Tibial artery (tissue), 4 donors: Measurements from ENCODE around the gene TTC38.
"Not testable (repeated sequence)": the region's sequence is repeated elsewhere in the genome, so short reads cannot be mapped to it uniquely, and the experiment has no call there.

Experiments used
- DNase-seq, 2 donors: peaks; one replicate each; pipeline ENCODE4 v3.0.0-alpha.2; 2019
- H3K27ac ChIP-seq, 2 donors: fragments of 200-600 bp; sonication (generic) in 1 of 2; 1 replicate in 1 of 2; 2 replicates in 1 of 2; pipeline ENCODE4 v1.5.1; 2018 to 2019; ENCODE audit warnings: mild to moderate bottlenecking in 1 of 2
- H3K27me3 ChIP-seq, 2 donors: fragments of 200-600 bp; sonication (generic) in 1 of 2; one replicate each; pipeline versions ENCODE4 v1.5.1 to v1.6.0; 2016 to 2019
- H3K36me3 ChIP-seq, 3 donors: fragments of 200-600 bp; sonication (generic) in 2 of 3; one replicate each; pipeline ENCODE4 v1.5.1; 2016 to 2019; ENCODE audit warnings: mild to moderate bottlenecking in 2 of 3
- H3K4me1 ChIP-seq, 4 donors: fragments of 200-600 bp; sonication (generic) in 2 of 4; 1 replicate in 3 of 4; 2 replicates in 1 of 4; pipeline ENCODE4 v1.5.1; 2016 to 2019
- H3K4me3 ChIP-seq, 2 donors: fragments of 200-600 bp; sonication (generic) in 1 of 2; 1 replicate in 1 of 2; 2 replicates in 1 of 2; pipeline ENCODE4 v1.5.1; 2018 to 2019; ENCODE audit warnings: mild to moderate bottlenecking in 2 of 2
- H3K9me3 ChIP-seq, 3 donors: fragments of 200-600 bp; sonication (generic) in 1 of 3; one replicate each; pipeline ENCODE4 v1.5.1; 2016 to 2019
- CTCF ChIP-seq, 2 experiments: fragments of 200-600 bp in 1 of 2; fragments of 450-650 bp in 1 of 2; IDR thresholded peaks; one replicate each; pipeline ENCODE4 v1.5.1; 2017 to 2019; ENCODE audit warnings: antibody characterized with exemption in 2 of 2, mild to moderate bottlenecking in 1 of 2, moderate library complexity in 1 of 2
- intact Hi-C: fragments of 100-400 bp; cut with DNase I; formaldehyde crosslinking; loops from one replicate; pipeline ENCODE4 v1.15.0; 2023; ENCODE audit warnings: low total_unique reads

Gene TTC38

DNA sequence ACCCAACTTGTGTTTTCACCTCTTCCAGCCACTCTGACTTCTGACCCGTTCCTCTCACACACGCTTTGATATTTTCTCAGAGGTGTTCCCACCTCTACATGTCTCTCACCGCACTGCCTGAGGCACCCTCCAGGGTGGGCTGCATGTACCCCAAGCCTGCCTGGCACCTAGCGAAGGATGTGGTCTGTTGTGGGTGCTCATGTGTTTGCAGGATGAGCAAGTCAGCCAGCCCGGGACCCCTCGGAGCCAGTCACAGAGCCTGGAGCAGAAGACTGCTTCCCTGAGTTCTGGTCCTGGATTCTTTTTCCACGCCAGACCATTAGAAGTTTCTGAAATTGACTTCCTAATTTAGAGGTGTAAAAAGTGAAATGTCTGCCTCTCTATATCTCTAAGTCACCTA is 32.7 kb downstream of the TTC38 start:
- no peaks in the 10 kb centered on the region for H3K36me3 ChIP-seq
- H3K27me3 ChIP-seq: no peaks in the 10 kb centered on the region
- no peak for DNase-seq
- H3K4me1 ChIP-seq: peaks cover 0 to 18% (median 14%) of the 10 kb centered on the region in 4 donors
- TF ChIP-seq CTCF (IDR thresholded peaks at IDR 0.05): no peak
- no peak overlapping the region for H3K4me3 ChIP-seq
- H3K9me3 ChIP-seq: no peaks in the 10 kb centered on the region
- no peak overlapping the region for H3K27ac ChIP-seq
- intact Hi-C loops: no loop called here

DNA sequence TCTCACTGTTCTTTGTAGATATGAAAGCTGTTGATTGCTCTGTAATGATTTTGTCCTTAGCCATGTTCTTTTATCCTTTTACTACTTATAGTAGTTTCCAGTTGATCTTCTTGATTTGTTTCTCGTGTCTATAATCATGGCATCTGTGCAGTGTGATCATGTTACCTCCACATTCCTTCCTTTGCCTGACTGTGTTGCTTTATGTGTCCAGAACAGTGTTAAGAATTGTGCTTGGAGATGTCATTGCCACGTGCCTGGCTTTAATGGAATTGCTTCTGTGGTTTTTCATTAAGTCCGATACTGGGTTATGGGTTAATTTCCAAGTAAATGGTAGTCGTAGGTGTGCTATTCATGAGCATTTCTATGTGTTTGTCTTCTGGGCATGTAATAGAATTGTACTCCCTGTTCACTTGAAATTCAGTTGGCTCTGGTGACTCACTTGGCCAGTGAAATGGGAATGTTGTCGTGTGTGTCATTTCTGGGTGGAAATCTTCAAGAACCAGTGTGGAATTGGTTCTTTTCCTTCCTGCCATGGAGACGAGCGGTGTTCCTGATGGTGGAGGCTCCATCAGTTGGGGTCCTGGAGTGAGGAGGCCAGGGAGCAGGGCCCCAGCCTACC is 35.6 kb downstream of the TTC38 start:
- Histone ChIP-seq H3K27ac (no peak overlapping the region), H3K27me3 (no peaks in the 10 kb centered on the region), H3K36me3 (no peaks in the 10 kb centered on the region), H3K9me3 (no peaks in the 10 kb centered on the region), H3K4me1 (no peaks in the 10 kb centered on the region), H3K4me3 (no peak overlapping the region)
- intact Hi-C loops: no loop called here
- no peak for TF ChIP-seq CTCF (IDR thresholded peaks at IDR 0.05)
- DNase-seq: no peak

GRCh38 chr22:46308283-46308988 is 40.6 kb downstream of the TTC38 start:
- H3K36me3 ChIP-seq: no peaks in the 10 kb centered on the region
- no peaks in the 10 kb centered on the region for H3K27me3 ChIP-seq
- H3K4me3 ChIP-seq: no peak overlapping the region
- intact Hi-C loops: no loop called here
- no peak for DNase-seq
- H3K4me1 ChIP-seq: no peaks in the 10 kb centered on the region
- H3K9me3 ChIP-seq: no peaks in the 10 kb centered on the region
- H3K27ac ChIP-seq: no peak overlapping the region
- TF ChIP-seq CTCF (IDR thresholded peaks at IDR 0.05): no peak

- no peak overlapping the region for H3K4me3 ChIP-seq
Measured at GRCh38 chr22:46309526-46310085, 41.8 kb downstream of the TTC38 start.

DNA sequence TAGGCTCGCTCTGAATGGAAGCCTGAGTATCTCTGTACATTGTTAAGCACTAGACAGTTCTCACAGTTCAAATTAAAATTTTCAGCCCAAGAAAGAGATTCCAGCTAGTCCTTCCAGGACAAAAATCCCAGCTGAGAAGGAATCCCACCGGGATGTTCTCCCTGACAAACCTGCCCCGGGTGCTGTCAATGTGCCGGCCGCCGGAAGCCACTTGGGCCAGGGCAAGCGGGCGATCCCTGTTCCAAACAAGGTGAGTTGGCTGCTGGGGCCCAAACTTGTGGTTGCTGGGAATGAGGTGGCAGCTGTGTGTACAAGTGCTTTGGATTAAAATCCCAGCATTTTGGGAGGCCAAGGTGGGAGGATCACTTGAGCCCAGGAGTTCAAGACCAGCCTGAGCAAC is 44.2 kb downstream of the TTC38 start:
- no peak for DNase-seq
- intact Hi-C loops: loop anchor here (2.0 kb wide), 1 partner anchor 189 kb away; no protein-coding TSS in a partner anchor
- no peak for TF ChIP-seq CTCF (IDR thresholded peaks at IDR 0.05)
- Histone ChIP-seq H3K27ac (no peak overlapping the region), H3K36me3 (no peaks in the 10 kb centered on the region), H3K27me3 (no peaks in the 10 kb centered on the region), H3K4me3 (no peak overlapping the region), H3K4me1 (no peaks in the 10 kb centered on the region), H3K9me3 (no peaks in the 10 kb centered on the region)

More at GRCh38 chr22:46309526-46310085, 41.8 kb downstream of the TTC38 start:
- no peak overlapping the region for H3K27ac ChIP-seq
- TF ChIP-seq CTCF (IDR thresholded peaks at IDR 0.05): no peak
- no peak for DNase-seq
- no peaks in the 10 kb centered on the region for H3K9me3 ChIP-seq
- no peaks in the 10 kb centered on the region for H3K36me3 ChIP-seq
- no peaks in the 10 kb centered on the region for H3K27me3 ChIP-seq
- intact Hi-C loops: no loop called here
- H3K4me1 ChIP-seq: no peaks in the 10 kb centered on the region

GRCh38 chr22:46312848-46313247 is 45.0 kb downstream of the TTC38 start:
- not testable (repeated sequence) for DNase-seq, H3K4me1 ChIP-seq, H3K36me3 ChIP-seq, H3K4me3 ChIP-seq, H3K27ac ChIP-seq, H3K9me3 ChIP-seq, H3K27me3 ChIP-seq
- intact Hi-C loops: loop anchor here (2.0 kb wide), 1 partner anchor 190 kb away; no protein-coding TSS in a partner anchor
